CD4-positive, alpha-beta T cell treated with Interleukin-10 for 1 hour (primary cell): ENCODE measurements around the gene LEKR1.
"Not testable (repeated sequence)": the region's sequence is repeated elsewhere in the genome, so short reads cannot be mapped to it uniquely, and the experiment has no call there.

Experiments
- DNase-seq: peaks from one replicate; pipeline ENCODE4 v3.0.0-alpha.2; 2020

LEKR1 gene

GRCh38 chr3:156826144-156826895 is at the start of gene LEKR1:
Gene LEKR1, plus strand, starts transcription at chr3:156826353. Its CDS starts 2,977 bp downstream, at chr3:156829330.
- DNase-seq = peak; percentile 66

- no peak for DNase-seq
Observed at GRCh38 chr3:156776871-156777270, 49.3 kb upstream of the LEKR1 start.

- no peak for DNase-seq
Observed at GRCh38 chr3:156781310-156782230, 44.6 kb upstream of the LEKR1 start.

- no peak for DNase-seq
Observed at GRCh38 chr3:156782319-156782718, 43.8 kb upstream of the LEKR1 start.

- no peak for DNase-seq
Observed at GRCh38 chr3:156782921-156783320, 43.2 kb upstream of the LEKR1 start.

GRCh38 chr3:156787001-156787400 is 39.2 kb upstream of the LEKR1 start:
- DNase-seq = no peak

- no peak for DNase-seq
Observed at GRCh38 chr3:156787926-156788663, 38.1 kb upstream of the LEKR1 start.

- no peak for DNase-seq
Observed at GRCh38 chr3:156788846-156789245, 37.3 kb upstream of the LEKR1 start.

GRCh38 chr3:156790156-156790555 is 36.0 kb upstream of the LEKR1 start:
- DNase-seq = no peak

- DNase-seq = no peak
Observed at GRCh38 chr3:156792114-156792513, 34.0 kb upstream of the LEKR1 start.

- DNase-seq = no peak
Observed at GRCh38 chr3:156792536-156792935, 33.6 kb upstream of the LEKR1 start.

GRCh38 chr3:156792945-156793344 is 33.2 kb upstream of the LEKR1 start:
- no peak for DNase-seq

- DNase-seq = no peak
Observed at GRCh38 chr3:156793400-156793799, 32.8 kb upstream of the LEKR1 start.

GRCh38 chr3:156793851-156794250 is 32.3 kb upstream of the LEKR1 start:
- DNase-seq = no peak

- DNase-seq = no peak
Observed at GRCh38 chr3:156795890-156796481, 30.2 kb upstream of the LEKR1 start.

GRCh38 chr3:156797368-156797767 is 28.8 kb upstream of the LEKR1 start:
- DNase-seq = no peak

- DNase-seq = not testable (repeated sequence)
Observed at GRCh38 chr3:156800287-156800686, 25.9 kb upstream of the LEKR1 start.

- no peak for DNase-seq
Observed at GRCh38 chr3:156801746-156802145, 24.4 kb upstream of the LEKR1 start.

- DNase-seq = no peak
Observed at GRCh38 chr3:156802821-156803606, 23.1 kb upstream of the LEKR1 start.

GRCh38 chr3:156803952-156804741 is 22.0 kb upstream of the LEKR1 start:
- no peak for DNase-seq

- DNase-seq = no peak
Observed at GRCh38 chr3:156806698-156807097, 19.5 kb upstream of the LEKR1 start.
